Measurements from ENCODE around the gene SHISA9. TPM values are rescaled to one million over a fixed set of nuclear protein-coding genes. Genes with fewer than 3 reads are reported as not detected.

SHISA9 gene
- polyA plus RNA-seq, 3 donors: 0.01 TPM; not detected in 2

DNA sequence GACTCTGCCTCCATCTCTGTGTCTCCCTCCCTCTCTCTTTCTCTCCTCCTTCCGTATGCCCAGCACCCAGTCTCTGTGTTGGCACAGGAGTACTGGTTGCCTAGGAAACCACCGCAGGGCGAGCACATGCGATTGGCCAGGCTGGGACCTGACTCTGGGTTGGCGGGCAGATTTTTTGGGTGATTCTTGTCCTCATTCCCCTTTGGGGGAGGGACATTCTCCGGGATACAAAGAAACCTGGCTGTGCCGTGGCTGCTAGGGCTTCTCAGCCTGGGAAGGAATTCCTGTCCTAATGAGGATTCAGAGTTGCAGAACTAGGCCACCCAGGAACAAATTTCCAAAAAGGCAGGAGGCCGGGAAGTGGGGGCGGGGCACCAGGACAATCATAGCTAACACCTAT is 168.9 kb downstream of the SHISA9 start:
- Histone ChIP-seq H2AFZ (ENCODE audit: insufficient read depth, low read depth, low read length, poor library complexity, severe bottlenecking) (no peak overlapping the region), H4K20me1 (ENCODE audit: insufficient read depth, low read length) (no peaks in the 10 kb centered on the region), H3K9ac (ENCODE audit: insufficient read depth, low read length, poor library complexity, severe bottlenecking) (no peak overlapping the region), H3K36me3 (replicated peaks in 1 of 2; ENCODE audit: control insufficient read depth in 1 of 2, insufficient read depth in 2 of 2, low read length in 2 of 2) (no peaks in the 10 kb centered on the region), H3K79me2 (ENCODE audit: insufficient read depth, low read length) (no peaks in the 10 kb centered on the region), H3K9me3 (replicated peaks in 1 of 2; ENCODE audit: control insufficient read depth in 1 of 2, insufficient read depth in 1 of 2, low read length in 2 of 2) (peaks cover 11 to 20% of the 10 kb centered on the region in 2 donors), H3K4me3 (replicated peaks in 1 of 3; ENCODE audit: low read depth in 2 of 3, low read length in 3 of 3) (no peak overlapping the region), H3K4me2 (replicated peaks; ENCODE audit: extremely low read depth, low read length, poor library complexity, severe bottlenecking) (no peak overlapping the region), H3K27ac (ENCODE audit: low read depth in 1 of 2, low read length in 2 of 2) (no peak overlapping the region), H3K4me1 (ENCODE audit: control insufficient read depth in 1 of 2, insufficient read depth in 2 of 2, low read length in 2 of 2) (no peaks in the 10 kb centered on the region), H3K27me3 (ENCODE audit: control insufficient read depth in 2 of 2, insufficient read depth in 2 of 2, low read length in 2 of 2) (no peaks in the 10 kb centered on the region)
- WGBS (ENCODE audit: insufficient coverage): 14% methylated on average over 5 of the region's 9 CpGs
- H3K27me3 Mint-ChIP-seq (ENCODE audit: low read depth in 3 of 3): peaks cover 0 to 3% (median 2%) of the 10 kb centered on the region in 3 donors
- H3K4me3 Mint-ChIP-seq: no peak overlapping the region
- peaks cover 4 to 22% (median 11%) of the 10 kb centered on the region in 7 donors for H3K9me3 Mint-ChIP-seq
- no peak overlapping the region for H3K27ac Mint-ChIP-seq
- TF ChIP-seq, protein P1, sequence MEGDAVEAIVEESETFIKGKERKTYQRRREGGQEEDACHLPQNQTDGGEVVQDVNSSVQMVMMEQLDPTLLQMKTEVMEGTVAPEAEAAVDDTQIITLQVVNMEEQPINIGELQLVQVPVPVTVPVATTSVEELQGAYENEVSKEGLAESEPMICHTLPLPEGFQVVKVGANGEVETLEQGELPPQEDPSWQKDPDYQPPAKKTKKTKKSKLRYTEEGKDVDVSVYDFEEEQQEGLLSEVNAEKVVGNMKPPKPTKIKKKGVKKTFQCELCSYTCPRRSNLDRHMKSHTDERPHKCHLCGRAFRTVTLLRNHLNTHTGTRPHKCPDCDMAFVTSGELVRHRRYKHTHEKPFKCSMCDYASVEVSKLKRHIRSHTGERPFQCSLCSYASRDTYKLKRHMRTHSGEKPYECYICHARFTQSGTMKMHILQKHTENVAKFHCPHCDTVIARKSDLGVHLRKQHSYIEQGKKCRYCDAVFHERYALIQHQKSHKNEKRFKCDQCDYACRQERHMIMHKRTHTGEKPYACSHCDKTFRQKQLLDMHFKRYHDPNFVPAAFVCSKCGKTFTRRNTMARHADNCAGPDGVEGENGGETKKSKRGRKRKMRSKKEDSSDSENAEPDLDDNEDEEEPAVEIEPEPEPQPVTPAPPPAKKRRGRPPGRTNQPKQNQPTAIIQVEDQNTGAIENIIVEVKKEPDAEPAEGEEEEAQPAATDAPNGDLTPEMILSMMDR (IDR thresholded peaks at IDR 0.05): no peak
- H3K4me1 Mint-ChIP-seq: no peaks in the 10 kb centered on the region
- no peaks in the 10 kb centered on the region for H3K36me3 Mint-ChIP-seq
- intact Hi-C loops (cut with micrococcal nuclease): no loop called here
- DNase-seq: no peak

DNA sequence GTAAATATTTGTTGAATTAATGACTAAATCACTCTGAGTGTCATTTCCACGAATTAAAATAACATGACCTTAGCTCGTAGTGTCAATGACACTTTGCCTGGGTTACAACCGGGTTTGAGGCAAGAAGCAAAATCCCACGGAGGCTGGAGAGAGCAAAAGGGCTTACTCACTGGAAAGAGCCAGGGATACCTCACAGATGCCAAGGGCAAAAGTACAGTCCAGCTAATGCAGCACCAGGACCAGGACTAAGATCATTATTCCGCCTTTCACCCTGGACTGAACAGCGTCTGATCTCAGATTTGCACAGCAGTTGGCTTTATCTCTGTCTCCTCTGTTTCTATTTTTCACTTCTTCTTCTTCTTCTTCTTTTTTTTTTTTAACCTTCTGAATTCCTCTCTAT is 175.5 kb downstream of the SHISA9 start:
- no peak for DNase-seq
- Mint-ChIP-seq H3K4me1 (no peaks in the 10 kb centered on the region), H3K9me3 (peaks cover 3 to 16% (median 7%) of the 10 kb centered on the region in 7 donors), H3K27ac (no peak overlapping the region), H3K36me3 (no peaks in the 10 kb centered on the region), H3K4me3 (no peak overlapping the region), H3K27me3 (ENCODE audit: low read depth in 3 of 3) (peaks cover 0 to 2% (median 0%) of the 10 kb centered on the region in 3 donors)
- Histone ChIP-seq H3K4me2 (replicated peaks; ENCODE audit: extremely low read depth, low read length, poor library complexity, severe bottlenecking) (no peak overlapping the region), H2AFZ (ENCODE audit: insufficient read depth, low read depth, low read length, poor library complexity, severe bottlenecking) (no peak overlapping the region), H3K9me3 (replicated peaks in 1 of 2; ENCODE audit: control insufficient read depth in 1 of 2, insufficient read depth in 1 of 2, low read length in 2 of 2) (no peaks in the 10 kb centered on the region), H3K79me2 (ENCODE audit: insufficient read depth, low read length) (no peaks in the 10 kb centered on the region), H4K20me1 (ENCODE audit: insufficient read depth, low read length) (no peaks in the 10 kb centered on the region), H3K36me3 (replicated peaks in 1 of 2; ENCODE audit: control insufficient read depth in 1 of 2, insufficient read depth in 2 of 2, low read length in 2 of 2) (no peaks in the 10 kb centered on the region), H3K4me1 (ENCODE audit: control insufficient read depth in 1 of 2, insufficient read depth in 2 of 2, low read length in 2 of 2) (no peaks in the 10 kb centered on the region), H3K9ac (ENCODE audit: insufficient read depth, low read length, poor library complexity, severe bottlenecking) (no peak overlapping the region), H3K4me3 (replicated peaks in 1 of 3; ENCODE audit: low read depth in 2 of 3, low read length in 3 of 3) (no peak overlapping the region), H3K27me3 (ENCODE audit: control insufficient read depth in 2 of 2, insufficient read depth in 2 of 2, low read length in 2 of 2) (no peaks in the 10 kb centered on the region), H3K27ac (ENCODE audit: low read depth in 1 of 2, low read length in 2 of 2) (no peak overlapping the region)
- intact Hi-C loops (cut with micrococcal nuclease): no loop called here
- TF ChIP-seq, protein P1 (IDR thresholded peaks at IDR 0.05): no peak
- WGBS (ENCODE audit: insufficient coverage): 84% methylated on average over 5 of the region's 6 CpGs

All from CD14-positive monocyte (primary cell).